H9 (cell line): ENCODE data around the gene SLC9A6. TPM values are rescaled to one million over a fixed set of nuclear protein-coding genes. Genes with fewer than 3 reads are reported as not detected.

Source experiments
- DNase-seq: peaks from one replicate; pipeline ENCODE4 v3.0.0-alpha.2; 2017
- H2AFZ ChIP-seq: one replicate; pipeline ENCODE4 v1.6.1; 2013; ENCODE audit warnings: mild to moderate bottlenecking, low read length, control low read depth, moderate library complexity
- H2AK5ac ChIP-seq: 2 replicates; pipeline ENCODE4 v1.6.1; 2013; ENCODE audit warnings: low read length, control low read depth, mixed read lengths; ENCODE audit not compliant: insufficient read length
- H2BK120ac ChIP-seq: one replicate; pipeline ENCODE4 v1.6.1; 2013; ENCODE audit warnings: low read depth, mild to moderate bottlenecking, low read length, control low read depth, inconsistent platforms; ENCODE audit not compliant: poor library complexity, severe bottlenecking
- H2BK12ac ChIP-seq: 2 replicates; pipeline ENCODE4 v1.6.1; 2013; ENCODE audit warnings: low read length, control low read depth, mixed read lengths, low read depth; ENCODE audit not compliant: insufficient read length
- H2BK15ac ChIP-seq: 2 replicates; pipeline ENCODE4 v1.6.1; 2013; ENCODE audit warnings: low read depth, low read length, control low read depth
- H2BK20ac ChIP-seq: one replicate; pipeline ENCODE4 v1.6.1; 2013; ENCODE audit warnings: low read depth, mild to moderate bottlenecking, low read length, control low read depth, inconsistent platforms; ENCODE audit not compliant: poor library complexity, severe bottlenecking
- H2BK5ac ChIP-seq: 2 replicates; pipeline ENCODE4 v1.6.1; 2013; ENCODE audit warnings: low read length, control low read depth, mixed read lengths; ENCODE audit not compliant: insufficient read length
- H3K14ac ChIP-seq: 2 replicates; pipeline ENCODE4 v1.6.1; 2013; ENCODE audit warnings: low read length, control low read depth; ENCODE audit not compliant: insufficient read depth
- H3K18ac ChIP-seq: 2 replicates; pipeline ENCODE4 v1.6.1; 2013; ENCODE audit warnings: low read depth, mild to moderate bottlenecking, mixed read lengths, low read length, control low read depth; ENCODE audit not compliant: insufficient read length
- H3K23ac ChIP-seq: 2 replicates; pipeline ENCODE4 v1.6.1; 2013; ENCODE audit warnings: low read length, control low read depth, mixed read lengths, low read depth; ENCODE audit not compliant: insufficient read length
- H3K23me2 ChIP-seq: 2 replicates; pipeline ENCODE4 v1.6.1; 2013; ENCODE audit warnings: low read depth, mild to moderate bottlenecking, mixed read lengths, low read length, control low read depth; ENCODE audit not compliant: insufficient read length, poor library complexity, severe bottlenecking
- H3K27ac ChIP-seq: 2 replicates; pipeline ENCODE4 v1.5.1; 2013; ENCODE audit warnings: low read length, control low read depth, mixed read lengths, low read depth; ENCODE audit not compliant: insufficient read length
- H3K27me3 ChIP-seq: 2 replicates; pipeline ENCODE4 v1.6.1; 2013; ENCODE audit warnings: low read length, control low read depth, inconsistent platforms; ENCODE audit not compliant: insufficient read depth
- H3K4ac ChIP-seq: 2 replicates; pipeline ENCODE4 v1.6.1; 2013; ENCODE audit warnings: low read depth, mild to moderate bottlenecking, control low read depth, inconsistent platforms, low read length, moderate library complexity
- H3K4me1 ChIP-seq: 2 replicates; pipeline ENCODE4 v1.6.1; 2013; ENCODE audit warnings: low read length, control low read depth, inconsistent platforms; ENCODE audit not compliant: insufficient read depth
- H3K4me2 ChIP-seq: 2 replicates; pipeline ENCODE4 v1.6.1; 2013; ENCODE audit warnings: low read length, control low read depth, mixed read lengths; ENCODE audit not compliant: insufficient read length, insufficient read depth
- H3K56ac ChIP-seq: 2 replicates; pipeline ENCODE4 v1.6.1; 2013; ENCODE audit warnings: low read depth, mild to moderate bottlenecking, mixed read lengths, low read length, control low read depth; ENCODE audit not compliant: insufficient read length
- H3K79me1 ChIP-seq: 2 replicates; pipeline ENCODE4 v1.6.1; 2013; ENCODE audit warnings: low read depth, mild to moderate bottlenecking, moderate library complexity, low read length, control low read depth, inconsistent platforms; ENCODE audit not compliant: insufficient read depth, poor library complexity, severe bottlenecking
- H3K79me2 ChIP-seq: 2 replicates; pipeline ENCODE4 v1.6.1; 2013; ENCODE audit warnings: low read length, control low read depth, inconsistent platforms; ENCODE audit not compliant: insufficient read depth
- H3K9ac ChIP-seq: 2 replicates; pipeline ENCODE4 v1.6.1; 2013; ENCODE audit warnings: low read length, control low read depth, mixed read lengths; ENCODE audit not compliant: insufficient read length; ENCODE audit errors: extremely low read depth
- H3K9me3 ChIP-seq: one replicate; pipeline ENCODE4 v1.6.1; 2013; ENCODE audit warnings: low read depth, low read length, inconsistent platforms; ENCODE audit not compliant: control insufficient read depth
- H3T11ph ChIP-seq: one replicate; pipeline ENCODE4 v1.6.1; 2013; ENCODE audit warnings: mild to moderate bottlenecking, low read length, control low read depth, inconsistent platforms
- H4K20me1 ChIP-seq: one replicate; pipeline ENCODE4 v1.6.1; 2013; ENCODE audit not compliant: control insufficient read depth, insufficient read length, insufficient read depth
- H4K5ac ChIP-seq: 2 replicates; pipeline ENCODE4 v1.6.1; 2013; ENCODE audit warnings: low read depth, mild to moderate bottlenecking, mixed read lengths, low read length, control low read depth; ENCODE audit not compliant: insufficient read length
- H4K8ac ChIP-seq: replicated peaks from 2 replicates; pipeline ENCODE4 v1.6.1; 2013; ENCODE audit warnings: low read length, control low read depth, mixed read lengths, low read depth; ENCODE audit not compliant: insufficient read length
- H4K91ac ChIP-seq: 2 replicates; pipeline ENCODE4 v1.6.1; 2013; ENCODE audit warnings: low read depth, mild to moderate bottlenecking, moderate library complexity, mixed read lengths, low read length, control low read depth; ENCODE audit not compliant: insufficient read length
- H3K27ac Mint-ChIP-seq, 3 experiments: 2 replicates in 2 of 3; 3 replicates in 1 of 3; pipeline ENCODE4 v1.8.0; 2020 to 2021; ENCODE audit warnings: mixed read lengths in 3 of 3, mild to moderate bottlenecking in 1 of 3, moderate library complexity in 1 of 3
- H3K27me3 Mint-ChIP-seq: 2 replicates; pipeline ENCODE4 v1.8.0; 2021; ENCODE audit warnings: low read depth, mild to moderate bottlenecking, moderate library complexity, mixed read lengths
- H3K36me3 Mint-ChIP-seq, 3 experiments: 2 replicates in 2 of 3; 3 replicates in 1 of 3; pipeline ENCODE4 v1.8.0; 2020 to 2021; ENCODE audit warnings: low read depth in 3 of 3, mixed read lengths in 3 of 3; ENCODE audit not compliant: insufficient read depth in 1 of 3
- H3K4me1 Mint-ChIP-seq, 2 experiments: 2 replicates each; pipeline ENCODE4 v1.8.0; 2020; ENCODE audit warnings: mixed read lengths in 2 of 2
- H3K4me3 Mint-ChIP-seq, 2 experiments: 2 replicates in 1 of 2; 3 replicates in 1 of 2; pipeline ENCODE4 v1.8.0; 2020 to 2021; ENCODE audit warnings: mild to moderate bottlenecking in 2 of 2, mixed read lengths in 2 of 2, moderate library complexity in 1 of 2
- H3K9me3 Mint-ChIP-seq, 2 experiments: 2 replicates in 1 of 2; 3 replicates in 1 of 2; pipeline ENCODE4 v1.8.0; 2020; ENCODE audit warnings: mild to moderate bottlenecking in 2 of 2, mixed read lengths in 2 of 2, moderate library complexity in 1 of 2
- WGBS: extraction: QIAGEN DNeasy Blood & Tissue Kit; methylation state at CpG from one replicate; pipeline ENCODE4 v1.1.7; 2013; ENCODE audit warnings: missing lambda C conversion rate, low lambda C conversion rate, mixed read lengths; ENCODE audit not compliant: insufficient read length; ENCODE audit errors: extremely low coverage; 5-methylcytosine and 5-hydroxymethylcytosine counted together
- total RNA-seq: library from RNA; stranded (reverse); gene quantifications from 2 replicates; pipeline ENCODE4 v1.2.1, GENCODE V29; 2021
- TF ChIP-seq, protein P1 (sequence below): fragments of 200-600 bp; sonication (generic); conservative IDR thresholded peaks from 3 replicates; pipeline ENCODE4 v1.8.0; 2021; ENCODE audit warnings: antibody characterized with exemption, mild to moderate bottlenecking

SLC9A6 gene
- total RNA-seq, 1 experiment from 2014 or later: 12.3 TPM

DNA sequence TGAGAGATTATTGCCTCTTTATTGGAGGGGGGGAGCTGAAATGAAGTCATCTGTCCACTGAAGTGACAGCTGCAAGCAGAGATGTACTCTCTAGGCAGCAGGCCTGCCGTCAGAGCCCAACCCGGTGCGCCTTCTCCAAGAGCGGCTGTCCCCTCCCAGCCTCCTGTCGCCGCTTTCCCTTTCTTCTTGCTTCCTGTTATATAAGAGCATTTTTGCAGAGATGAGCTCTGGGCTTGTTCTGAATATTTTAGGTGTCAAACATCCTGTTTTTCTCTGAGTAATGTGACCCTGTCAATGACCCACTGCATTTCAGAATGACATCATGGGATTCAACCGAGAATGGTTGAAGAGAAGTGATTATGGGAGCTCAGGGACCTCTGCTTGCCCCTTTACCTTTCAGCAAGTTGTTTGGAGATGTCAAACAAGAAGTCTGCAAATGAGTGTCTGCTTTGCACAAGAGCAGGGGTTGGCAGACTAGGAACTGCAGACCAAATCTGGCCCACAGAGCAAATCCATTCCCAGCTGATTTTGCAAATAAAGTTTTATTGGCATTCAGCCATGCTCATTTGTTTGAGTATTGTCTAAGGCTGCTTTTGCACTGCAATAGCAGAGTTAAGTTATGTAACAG, 79.9 kb downstream of the SLC9A6 start:
- Histone ChIP-seq H3K4ac (no peak overlapping the region), H3K27ac (no peak overlapping the region)

More for the DNA sequence above, 79.9 kb downstream of the SLC9A6 start:
- H2BK120ac ChIP-seq: no peak overlapping the region
- H2BK20ac ChIP-seq: no peak overlapping the region
- no peak overlapping the region for H4K91ac ChIP-seq
- H4K8ac ChIP-seq: no peak overlapping the region
- no peak overlapping the region for H3K4me2 ChIP-seq
- Mint-ChIP-seq H3K4me3 (no peak overlapping the region), H3K27me3 (peaks cover 6% of the 10 kb centered on the region; the same call in 1 of the 2 replicates), H3K9me3 (peaks cover 59 to 70% of the 10 kb centered on the region in 2 experiments), H3K36me3 (peaks cover 0 to 4% (median 0%) of the 10 kb centered on the region in 3 experiments; a peak in 3 of 7 replicates), H3K27ac (no peak overlapping the region), H3K4me1 (no peaks in the 10 kb centered on the region)
- H2BK12ac ChIP-seq: no peak overlapping the region
- no peak overlapping the region for H3K56ac ChIP-seq
- no CpG with 5 or more reads among the region's 7 CpGs for WGBS
- H3T11ph ChIP-seq: no peak overlapping the region
- H3K9ac ChIP-seq: no peak overlapping the region
- TF ChIP-seq, protein P1, sequence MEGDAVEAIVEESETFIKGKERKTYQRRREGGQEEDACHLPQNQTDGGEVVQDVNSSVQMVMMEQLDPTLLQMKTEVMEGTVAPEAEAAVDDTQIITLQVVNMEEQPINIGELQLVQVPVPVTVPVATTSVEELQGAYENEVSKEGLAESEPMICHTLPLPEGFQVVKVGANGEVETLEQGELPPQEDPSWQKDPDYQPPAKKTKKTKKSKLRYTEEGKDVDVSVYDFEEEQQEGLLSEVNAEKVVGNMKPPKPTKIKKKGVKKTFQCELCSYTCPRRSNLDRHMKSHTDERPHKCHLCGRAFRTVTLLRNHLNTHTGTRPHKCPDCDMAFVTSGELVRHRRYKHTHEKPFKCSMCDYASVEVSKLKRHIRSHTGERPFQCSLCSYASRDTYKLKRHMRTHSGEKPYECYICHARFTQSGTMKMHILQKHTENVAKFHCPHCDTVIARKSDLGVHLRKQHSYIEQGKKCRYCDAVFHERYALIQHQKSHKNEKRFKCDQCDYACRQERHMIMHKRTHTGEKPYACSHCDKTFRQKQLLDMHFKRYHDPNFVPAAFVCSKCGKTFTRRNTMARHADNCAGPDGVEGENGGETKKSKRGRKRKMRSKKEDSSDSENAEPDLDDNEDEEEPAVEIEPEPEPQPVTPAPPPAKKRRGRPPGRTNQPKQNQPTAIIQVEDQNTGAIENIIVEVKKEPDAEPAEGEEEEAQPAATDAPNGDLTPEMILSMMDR: no peak
- no peaks in the 10 kb centered on the region for H3K79me2 ChIP-seq
- no peak overlapping the region for H4K5ac ChIP-seq
- no peak overlapping the region for H3K14ac ChIP-seq
- H4K20me1 ChIP-seq: no peaks in the 10 kb centered on the region
- H2AFZ ChIP-seq: no peak overlapping the region
- peaks cover 79% of the 10 kb centered on the region for H3K9me3 ChIP-seq
- no peaks in the 10 kb centered on the region for H3K4me1 ChIP-seq
- H3K23ac ChIP-seq: no peak overlapping the region
- no peaks in the 10 kb centered on the region for H3K23me2 ChIP-seq
- H2AK5ac ChIP-seq: no peak overlapping the region
- no peak overlapping the region for H2BK15ac ChIP-seq
- no peak for DNase-seq
- H3K18ac ChIP-seq: no peak overlapping the region
- H3K79me1 ChIP-seq: no peaks in the 10 kb centered on the region
- H3K27me3 ChIP-seq: no peaks in the 10 kb centered on the region
- H2BK5ac ChIP-seq: no peak overlapping the region
